ENCODE data around the gene HORMAD1. TPM values are rescaled to one million over a fixed set of nuclear protein-coding genes. Genes with fewer than 3 reads are reported as not detected.

The HORMAD1 gene
- total RNA-seq, 1 donor from 2014 or later, result not detected

Other genes starting within 250 kb of the HORMAD1 start
- gene TARS2, start 233.5 kb downstream of the HORMAD1 start, total RNA-seq, result 68.8 and 77.4 TPM in 2 replicates
- gene ECM1, start 212.8 kb downstream of the HORMAD1 start, total RNA-seq, result 1.5 and 2.4 TPM in 2 replicates
- not detected in 2 replicates for gene FALEC, start 205.1 kb downstream of the HORMAD1 start, total RNA-seq
- gene ADAMTSL4, start 171.5 kb downstream of the HORMAD1 start, total RNA-seq, result 1.3 and 1.8 TPM in 2 replicates
- gene MCL1, start 141.3 kb downstream of the HORMAD1 start, total RNA-seq, result 278 and 280 TPM in 2 replicates
- gene ENSA, start 91.3 kb downstream of the HORMAD1 start, total RNA-seq, result 244 and 248 TPM in 2 replicates
- 19.6 and 19.8 TPM in 2 replicates for gene GOLPH3L, start 23.7 kb downstream of the HORMAD1 start, total RNA-seq
- gene CTSS, start 44.9 kb upstream of the HORMAD1 start, total RNA-seq, result 26.9 and 28.3 TPM in 2 replicates
- 1.3 and 2.1 TPM in 2 replicates for gene CTSK, start 87.4 kb upstream of the HORMAD1 start, total RNA-seq
- 30.3 and 33.6 TPM in 2 replicates for gene ARNT, start 155.7 kb upstream of the HORMAD1 start, total RNA-seq
- not detected in 2 replicates for gene CTXND2, start 166.2 kb upstream of the HORMAD1 start, total RNA-seq
- 56.2 and 62.3 TPM in 2 replicates for gene SETDB1, start 205.5 kb upstream of the HORMAD1 start, total RNA-seq

All from activated CD4-positive, alpha-beta T cell treated with anti-CD3 and anti-CD28 coated beads, Interleukin-2, amount 10 ng/mL, durations not matched to agents 24 days and 14 days (primary cell).